Thyroid gland (tissue), 4 donors: ENCODE data around the gene TIAM2.

Source experiments
- CTCF ChIP-seq, 6 experiments: fragments of 200-600 bp in 3 of 6; fragments of 450-650 bp in 3 of 6; sonication (generic) in 3 of 6; IDR thresholded peaks; one replicate each; pipeline ENCODE4 v1.5.1; 2016 to 2019; ENCODE audit warnings: antibody characterized with exemption in 6 of 6, mild to moderate bottlenecking in 2 of 6, inconsistent platforms in 1 of 6, moderate library complexity in 1 of 6
- POLR2A ChIP-seq, 2 donors: fragments of 450-650 bp; IDR thresholded peaks; one replicate each; pipeline ENCODE4 v1.6.1; 2017; ENCODE audit warnings: antibody characterized with exemption in 2 of 2, mild to moderate bottlenecking in 2 of 2, moderate library complexity in 1 of 2

GRCh38 chr6:155173488-155173887, 178.4 kb downstream of the TIAM2 start:
- TF ChIP-seq CTCF (IDR thresholded peaks at IDR 0.05) (no peak), POLR2A (IDR thresholded peaks at IDR 0.05) (no peak)
